GM23338 (cell line): ENCODE measurements around the gene PHAF1. TPM values are rescaled to one million over a fixed set of nuclear protein-coding genes. Genes with fewer than 3 reads are reported as not detected.

Experiments used
- ATAC-seq: fragments of 200-7000 bp; cut with Tn5 transposase; 3 replicates; pipeline ENCODE4 v1.9.1; 2020
- DNase-seq: peaks from one replicate; pipeline ENCODE4 v3.0.0-alpha.2; 2015; ENCODE audit warnings: low spot score
- H2AFZ ChIP-seq: fragments of 200-600 bp; sonication (generic); 2 replicates; pipeline ENCODE4 v1.8.0; 2016; ENCODE audit warnings: antibody characterized with exemption, mild to moderate bottlenecking, moderate library complexity
- H3F3A ChIP-seq: fragments of 200-600 bp; sonication (generic); replicated peaks from 2 replicates; pipeline ENCODE4 v1.8.0; 2017; ENCODE audit warnings: antibody characterized with exemption, mixed run types, low read depth
- H3K27ac ChIP-seq: fragments of 200-600 bp; sonication (generic); 2 replicates; pipeline ENCODE4 v1.6.1; 2016; ENCODE audit warnings: low read depth
- H3K27me3 ChIP-seq: fragments of 200-600 bp; sonication (generic); 2 replicates; pipeline ENCODE4 v1.8.0; 2016; ENCODE audit warnings: mild to moderate bottlenecking, mixed run types, moderate library complexity; ENCODE audit not compliant: insufficient read depth
- H3K36me3 ChIP-seq: fragments of 200-600 bp; sonication (generic); 2 replicates; pipeline ENCODE4 v1.8.0; 2016; ENCODE audit warnings: mild to moderate bottlenecking; ENCODE audit not compliant: insufficient read depth
- H3K4me1 ChIP-seq: fragments of 200-600 bp; sonication (generic); 2 replicates; pipeline ENCODE4 v1.8.0; 2016; ENCODE audit warnings: mild to moderate bottlenecking, moderate library complexity; ENCODE audit not compliant: insufficient read depth
- H3K4me2 ChIP-seq: fragments of 200-600 bp; sonication (generic); 2 replicates; pipeline ENCODE4 v1.7.1; 2017; ENCODE audit warnings: mixed run types
- H3K4me3 ChIP-seq: fragments of 200-600 bp; sonication (generic); 2 replicates; pipeline ENCODE4 v1.6.1; 2016; ENCODE audit warnings: mixed run types
- H3K79me2 ChIP-seq: fragments of 200-600 bp; sonication (generic); replicated peaks from 2 replicates; pipeline ENCODE4 v1.8.0; 2017; ENCODE audit warnings: mild to moderate bottlenecking; ENCODE audit not compliant: insufficient read depth
- H3K9me2 ChIP-seq: fragments of 200-600 bp; sonication (generic); 2 replicates; pipeline ENCODE4 v1.8.0; 2017; ENCODE audit not compliant: insufficient read depth
- H4K20me1 ChIP-seq: fragments of 200-600 bp; sonication (generic); replicated peaks from 2 replicates; pipeline ENCODE4 v1.8.0; 2017; ENCODE audit warnings: mild to moderate bottlenecking; ENCODE audit not compliant: insufficient read depth
- H3K27ac Mint-ChIP-seq: 2 replicates; pipeline ENCODE4 v1.8.0; 2020; ENCODE audit warnings: inconsistent platforms, mild to moderate bottlenecking, moderate library complexity, mixed read lengths
- H3K27me3 Mint-ChIP-seq: 3 replicates; pipeline ENCODE4 v1.8.0; 2022; ENCODE audit warnings: low read depth, mild to moderate bottlenecking, moderate library complexity, mixed read lengths, inconsistent platforms; ENCODE audit not compliant: insufficient read depth, poor library complexity
- H3K36me3 Mint-ChIP-seq: 3 replicates; pipeline ENCODE4 v1.8.0; 2021; ENCODE audit warnings: low read depth, mild to moderate bottlenecking, inconsistent platforms, moderate library complexity, mixed read lengths
- H3K4me1 Mint-ChIP-seq: 3 replicates; pipeline ENCODE4 v1.8.0; 2020; ENCODE audit warnings: mild to moderate bottlenecking, inconsistent platforms, mixed read lengths
- H3K4me3 Mint-ChIP-seq: 3 replicates; pipeline ENCODE4 v1.8.0; 2021; ENCODE audit warnings: moderate library complexity, mild to moderate bottlenecking, inconsistent platforms, mixed read lengths
- H3K9me3 Mint-ChIP-seq: 3 replicates; pipeline ENCODE4 v1.8.0; 2020; ENCODE audit warnings: moderate library complexity, mild to moderate bottlenecking, inconsistent platforms, mixed read lengths
- CREB1 ChIP-seq: fragments of 250-450 bp; sonication (Bioruptor Pico); IDR thresholded peaks from 2 replicates; pipeline ENCODE4 v1.5.0; 2020; ENCODE audit warnings: low read depth, mild to moderate bottlenecking, moderate library complexity
- CTCF ChIP-seq, 2 experiments: fragments of 200-600 bp in 1 of 2; sonication (generic) in 1 of 2; conservative IDR thresholded peaks; 2 replicates each; pipeline versions ENCODE4 v1.5.1 to v1.6.1; 2016 to 2017; ENCODE audit warnings: antibody characterized with exemption in 2 of 2, low read depth in 2 of 2, mild to moderate bottlenecking in 2 of 2, moderate library complexity in 1 of 2
- ETS1 ChIP-seq: IDR thresholded peaks from 2 replicates; pipeline ENCODE4 v1.6.1; 2016; ENCODE audit warnings: antibody characterized with exemption
- EZH2 ChIP-seq: fragments of 200-600 bp; sonication (generic); IDR thresholded peaks from one replicate; pipeline ENCODE4 v1.8.0; 2017; ENCODE audit warnings: antibody characterized with exemption, mild to moderate bottlenecking, low read depth; ENCODE audit not compliant: unreplicated experiment
- EZH2phosphoT487 ChIP-seq: fragments of 200-600 bp; sonication (generic); IDR thresholded peaks from one replicate; pipeline ENCODE4 v1.8.1; 2018; ENCODE audit warnings: antibody characterized with exemption; ENCODE audit not compliant: unreplicated experiment
- JUNB ChIP-seq: IDR thresholded peaks from one replicate; pipeline ENCODE4 v1.6.1; 2016; ENCODE audit warnings: antibody characterized with exemption; ENCODE audit not compliant: unreplicated experiment
- NANOG ChIP-seq: IDR thresholded peaks from 2 replicates; pipeline ENCODE4 v1.6.1; 2016; ENCODE audit warnings: antibody characterized with exemption, borderline replicate concordance
- POLR2AphosphoS5 ChIP-seq: IDR thresholded peaks from 2 replicates; pipeline ENCODE4 v1.6.1; 2016; ENCODE audit warnings: antibody characterized with exemption, low read depth
- REST ChIP-seq: IDR thresholded peaks from one replicate; pipeline ENCODE4 v1.6.1; 2018; ENCODE audit warnings: antibody characterized with exemption; ENCODE audit not compliant: unreplicated experiment
- STAT1 ChIP-seq: IDR thresholded peaks from one replicate; pipeline ENCODE4 v1.6.1; 2016; ENCODE audit warnings: antibody characterized with exemption; ENCODE audit not compliant: unreplicated experiment
- ZNF114 ChIP-seq: fragments of 250-450 bp; sonication (Bioruptor Pico); IDR thresholded peaks from 2 replicates; pipeline ENCODE4 v1.5.0; 2020; ENCODE audit warnings: mild to moderate bottlenecking, moderate library complexity
- ZNF331 ChIP-seq: fragments of 250-450 bp; sonication (Bioruptor Pico); IDR thresholded peaks from 2 replicates; pipeline ENCODE4 v1.5.0; 2020; ENCODE audit warnings: low read depth, mild to moderate bottlenecking, moderate library complexity
- ZNF462 ChIP-seq: fragments of 250-450 bp; sonication (Bioruptor Pico); IDR thresholded peaks from 2 replicates; pipeline ENCODE4 v1.5.0; 2020; ENCODE audit warnings: mild to moderate bottlenecking, moderate library complexity
- polyA plus RNA-seq: library from polyadenylated mRNA; unstranded; fragments of >200 nt; fragmentation: Nextera tagmentation; extraction: Ambion mirVana; gene quantifications from 2 replicates; pipeline ENCODE4 v1.2.1, GENCODE V29; 2016
- total RNA-seq: library from RNA; depleted of rRNA; stranded (reverse); fragments of >200 nt; shearing (Covaris generic); gene quantifications from 2 replicates; pipeline ENCODE4 v1.2.3, GENCODE V29; 2014

The PHAF1 gene
- total and polyA plus RNA-seq, 2 experiments from 2014 or later: 14.7 to 35.9 TPM

- H3K4me3 Mint-ChIP-seq: no peak overlapping the region
Observed at GRCh38 chr16:67071476-67072048, 38.2 kb upstream of the PHAF1 start.

More at GRCh38 chr16:67071476-67072048, 38.2 kb upstream of the PHAF1 start:
- Histone ChIP-seq H3K27me3 (no peaks in the 10 kb centered on the region), H3K4me2 (no peak overlapping the region), H4K20me1 (peaks cover 7% of the 10 kb centered on the region; the same call in 1 of the 2 replicates), H3F3A (no peaks in the 10 kb centered on the region), H3K27ac (no peak overlapping the region; the same call in 1 of the 2 replicates), H3K36me3 (no peaks in the 10 kb centered on the region; the same call in none of the 2 replicates), H2AFZ (no peak overlapping the region), H3K79me2 (no peaks in the 10 kb centered on the region), H3K4me1 (no peaks in the 10 kb centered on the region), H3K9me2 (no peaks in the 10 kb centered on the region), H3K4me3 (no peak overlapping the region)
- no peak for ATAC-seq
- peaks cover 20% of the 10 kb centered on the region for H3K36me3 Mint-ChIP-seq
- H3K4me1 Mint-ChIP-seq: no peaks in the 10 kb centered on the region
- H3K9me3 Mint-ChIP-seq: no peaks in the 10 kb centered on the region
- peaks cover 2% of the 10 kb centered on the region for H3K27me3 Mint-ChIP-seq
- DNase-seq: no peak
- H3K27ac Mint-ChIP-seq: no peak overlapping the region
- TF ChIP-seq POLR2AphosphoS5 (no peak), ZNF462 (no peak), ZNF331 (CRISPR knock-in tag) (no peak), ETS1 (no peak), EZH2phosphoT487 (no peak), ZNF114 (CRISPR knock-in tag) (no peak), STAT1 (no peak), CTCF (conservative IDR thresholded peaks at IDR 0.05; ENCODE audit: low read depth in 2 of 2) (no peak), NANOG (no peak), REST (no peak), JUNB (no peak), CREB1 (CRISPR knock-in tag) (no peak), EZH2 (no peak)
